Measurements from ENCODE around the gene LMF1.

The LMF1 gene

DNA sequence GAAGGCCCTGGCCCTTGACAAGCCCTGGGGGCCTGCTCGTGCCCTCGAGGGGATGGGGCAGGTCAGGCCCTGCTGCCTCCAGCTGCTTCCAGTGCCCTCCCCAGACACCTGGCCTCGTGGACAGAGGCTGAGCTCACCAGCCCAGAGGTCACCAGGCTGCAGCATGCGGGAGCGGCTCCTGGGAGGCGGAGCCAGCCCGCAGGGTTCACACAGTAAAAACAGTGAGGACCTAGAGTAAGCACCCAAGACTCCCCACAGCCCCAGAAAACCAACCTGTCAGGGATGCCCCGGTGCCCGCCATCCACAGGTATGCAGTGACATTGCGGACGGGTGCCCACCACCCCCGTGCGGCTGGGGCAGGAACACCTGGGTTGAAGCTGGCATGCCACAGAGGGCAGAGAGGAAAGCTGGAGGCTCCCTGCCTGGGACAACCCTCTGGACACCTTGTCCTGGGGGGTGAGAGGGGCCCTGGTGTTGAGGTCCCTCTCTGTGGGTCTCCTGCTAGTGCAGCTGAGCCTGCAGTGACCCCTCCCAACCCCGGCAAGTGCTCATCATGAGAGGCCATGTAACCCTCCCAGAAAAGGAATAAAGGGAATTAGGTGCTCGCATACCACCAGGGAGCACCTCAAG is 62.1 kb downstream of the LMF1 start:
- DNase-seq, result no peak

DNA sequence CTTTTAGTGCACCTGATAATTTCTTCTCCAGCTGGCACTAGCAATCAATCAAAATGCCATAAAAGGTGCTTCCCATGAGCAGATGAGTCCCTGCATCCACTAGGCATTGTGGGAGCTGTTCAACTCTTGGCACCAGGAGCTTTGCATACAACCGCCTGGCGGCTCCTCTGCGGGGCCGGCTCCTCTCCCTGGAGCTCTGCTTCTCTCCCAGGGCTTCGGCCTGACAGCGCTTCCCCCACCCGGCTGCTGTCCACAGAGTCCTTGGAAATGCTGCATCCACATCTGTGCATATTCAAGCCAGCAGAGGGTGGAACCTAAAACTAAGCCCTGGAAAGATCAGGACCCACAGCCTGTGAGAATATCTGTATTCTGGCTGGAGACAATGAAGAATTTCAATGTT is 62.9 kb downstream of the LMF1 start:
- peak; percentile 44 for DNase-seq

DNA sequence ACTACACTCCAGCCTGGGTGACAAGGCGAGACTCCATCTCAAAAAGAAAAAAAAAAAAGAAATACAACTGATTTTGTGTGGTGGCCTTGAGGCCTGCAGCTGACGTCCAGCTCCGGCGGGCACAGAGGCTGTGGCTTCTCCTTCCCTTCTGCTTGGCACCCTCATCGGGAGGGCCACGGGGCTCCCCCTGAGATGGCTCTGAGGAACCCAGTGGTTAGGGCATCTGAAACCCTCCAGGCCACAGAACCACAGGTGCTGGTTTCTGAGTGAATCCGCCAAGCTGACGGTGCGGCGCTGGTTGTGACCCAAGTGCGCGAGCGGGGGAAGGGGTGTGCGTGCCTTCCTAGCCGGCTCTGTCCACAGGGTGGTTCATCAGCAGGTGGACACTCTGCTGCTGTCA is 63.4 kb downstream of the LMF1 start:
- DNase-seq, result no peak

DNA sequence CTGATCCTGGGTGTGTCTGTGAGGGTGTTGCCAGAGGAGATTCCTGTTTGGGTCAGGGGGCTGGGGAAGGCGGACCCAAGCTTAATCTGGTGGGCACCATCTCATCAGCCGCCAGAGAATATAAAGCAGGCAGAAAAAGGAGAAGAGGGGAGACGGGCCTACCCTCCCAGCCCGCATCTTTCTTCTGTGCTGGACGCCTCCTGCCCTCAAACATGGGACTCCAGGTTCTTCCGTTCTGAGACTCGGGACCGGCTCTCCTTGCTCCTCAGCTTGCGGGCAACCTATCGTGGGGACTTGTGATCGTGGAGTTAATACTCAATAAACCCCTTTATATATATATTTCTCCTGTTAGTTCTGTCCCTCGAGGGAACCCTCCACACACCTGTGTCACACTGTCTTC is 64.5 kb downstream of the LMF1 start:
- no peak for DNase-seq

DNA sequence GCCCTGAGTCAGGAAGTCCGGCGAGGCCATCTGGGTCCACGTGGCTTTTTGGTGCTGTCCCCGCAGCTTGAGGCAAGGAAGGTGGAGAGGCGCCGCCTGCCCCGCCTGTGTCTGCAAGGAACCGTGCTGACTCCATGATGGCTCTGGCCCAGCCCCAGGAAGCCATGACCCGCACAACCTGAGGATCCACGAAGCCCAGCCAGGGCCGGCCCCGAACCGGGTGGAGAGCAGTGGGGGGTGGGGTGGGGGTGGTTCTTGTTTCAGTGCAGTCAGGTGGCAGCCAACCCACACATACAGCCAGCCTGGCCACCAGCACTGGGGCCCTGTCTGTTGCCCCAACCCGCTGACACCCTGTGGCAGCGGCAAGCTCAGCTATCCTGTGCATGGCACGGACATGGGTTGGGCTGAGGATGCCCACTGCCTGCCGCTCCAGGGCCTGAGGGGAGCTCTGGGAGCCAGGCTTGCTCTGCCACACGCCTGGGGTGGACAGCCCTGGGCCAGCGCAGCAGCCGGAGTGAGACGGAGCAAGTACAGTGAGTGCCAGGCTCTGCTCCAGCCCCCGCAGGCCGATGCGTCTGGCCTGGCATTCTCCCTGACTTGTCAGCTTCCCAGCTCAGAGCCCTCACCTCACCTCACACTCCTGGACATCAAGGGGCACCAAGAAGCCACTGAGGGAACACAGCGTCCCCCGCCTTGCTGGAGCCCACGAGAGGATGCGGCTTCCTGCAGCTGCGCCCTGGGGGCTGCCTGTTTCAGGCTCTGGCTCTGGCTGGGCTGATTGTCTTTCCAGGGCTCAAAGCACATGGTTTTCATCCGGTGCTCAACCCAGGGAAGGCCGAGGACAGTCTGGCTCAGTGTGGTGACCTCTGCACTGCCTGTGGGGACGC is 68.8 kb downstream of the LMF1 start:
- DNase-seq, result peak; percentile 70

DNA sequence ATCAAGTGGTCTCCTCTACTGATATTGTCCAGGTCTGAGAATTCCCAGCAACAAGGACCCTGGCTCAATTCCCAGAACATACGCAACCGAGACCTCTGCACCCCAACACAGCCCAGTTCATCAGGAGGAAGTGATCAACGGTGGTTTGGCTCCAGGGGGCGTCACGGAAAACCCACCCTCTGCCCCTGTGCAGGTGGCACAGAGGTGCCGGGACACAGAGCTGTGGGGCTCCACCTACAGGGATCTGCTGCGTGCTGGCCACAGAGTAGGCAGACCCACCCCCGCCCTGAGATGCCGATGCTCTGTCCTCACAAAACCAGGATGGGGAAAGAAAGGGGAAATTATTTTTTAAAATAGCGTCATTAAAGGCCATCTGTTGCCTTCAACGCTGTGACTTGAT is 69.6 kb downstream of the LMF1 start:
- no peak for DNase-seq

DNA sequence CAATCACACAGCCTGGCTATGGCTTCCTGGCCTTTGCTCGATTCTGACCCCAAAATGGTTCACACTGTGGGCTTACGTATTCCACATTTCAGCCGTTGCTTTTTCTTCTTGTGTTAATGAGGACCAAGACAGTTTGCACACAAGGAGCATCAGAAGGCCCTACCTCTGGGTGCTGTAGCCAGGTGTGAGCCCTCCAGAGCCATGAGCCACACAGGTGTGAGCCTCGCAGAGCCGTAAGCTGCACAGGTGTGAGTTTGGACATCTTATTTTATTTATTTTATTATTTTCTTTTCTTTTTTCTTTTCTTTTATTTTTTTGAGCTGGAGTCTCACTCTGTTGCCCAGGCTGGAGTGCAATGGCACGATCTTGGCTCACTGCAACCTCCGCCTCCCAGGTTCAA is 70.6 kb downstream of the LMF1 start:
- DNase-seq, result no peak

DNA sequence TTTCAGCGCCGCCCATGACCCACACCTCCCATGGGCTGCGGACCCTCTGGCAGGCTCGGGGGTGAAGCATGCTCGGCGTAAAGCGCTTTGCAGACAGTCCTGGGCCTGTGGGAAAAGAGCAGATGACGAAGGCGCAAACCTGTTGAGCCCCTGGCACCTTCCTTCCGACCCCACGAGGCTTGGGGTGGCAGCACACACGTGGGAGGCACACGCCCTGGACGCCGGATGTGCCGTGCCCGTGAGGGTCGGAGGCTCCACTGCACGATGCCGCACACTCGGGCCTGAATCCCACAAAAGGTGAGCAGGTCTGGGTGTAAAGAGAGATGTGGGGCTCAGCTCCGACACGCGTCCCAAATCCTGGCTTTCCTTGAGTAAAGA is 71.1 kb downstream of the LMF1 start:
- no peak for DNase-seq

DNA sequence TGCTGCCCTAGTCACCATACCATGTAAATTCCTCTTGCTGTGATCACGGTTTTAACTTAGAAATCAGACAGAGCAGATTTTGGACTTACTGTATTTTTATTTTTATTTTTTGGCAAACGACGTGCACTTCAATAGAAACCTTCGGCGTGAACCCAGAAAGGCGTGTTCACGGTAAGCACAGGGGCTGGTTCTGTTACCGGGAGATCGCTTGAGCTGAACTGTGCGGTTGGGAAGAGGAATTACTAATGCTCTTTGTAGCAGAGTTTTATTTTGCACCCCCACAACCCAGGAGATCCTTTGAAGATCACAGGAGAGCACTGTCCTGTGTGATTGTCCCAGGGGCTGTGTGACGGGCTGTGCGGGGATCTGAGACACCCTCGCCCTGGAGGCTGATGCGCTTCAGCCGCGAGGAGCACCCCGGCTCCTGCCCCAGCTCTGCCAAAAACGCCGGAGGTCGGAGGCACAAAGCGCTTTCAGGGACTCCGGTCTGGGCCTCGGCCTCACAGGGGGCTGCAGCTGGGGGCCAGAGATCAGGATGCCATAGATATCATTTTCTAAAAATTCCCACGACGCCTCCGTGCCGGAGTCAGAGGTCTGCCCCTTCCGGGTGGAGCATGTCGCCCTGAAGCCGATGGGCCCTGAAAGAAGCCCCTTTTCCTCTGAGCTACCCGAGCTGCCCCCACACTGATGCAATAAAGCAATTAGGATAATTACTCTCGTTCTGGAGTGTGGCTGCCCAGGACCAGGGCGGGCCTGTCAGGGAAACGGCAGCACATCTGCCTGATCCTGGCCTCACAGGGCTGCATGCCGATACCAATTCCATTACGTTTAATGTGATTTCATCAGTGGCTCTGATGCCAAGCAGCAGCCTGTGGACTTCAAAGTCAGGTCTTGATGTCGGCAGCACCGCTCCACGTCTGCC is 71.8 kb downstream of the LMF1 start:
- DNase-seq, result no peak

DNA sequence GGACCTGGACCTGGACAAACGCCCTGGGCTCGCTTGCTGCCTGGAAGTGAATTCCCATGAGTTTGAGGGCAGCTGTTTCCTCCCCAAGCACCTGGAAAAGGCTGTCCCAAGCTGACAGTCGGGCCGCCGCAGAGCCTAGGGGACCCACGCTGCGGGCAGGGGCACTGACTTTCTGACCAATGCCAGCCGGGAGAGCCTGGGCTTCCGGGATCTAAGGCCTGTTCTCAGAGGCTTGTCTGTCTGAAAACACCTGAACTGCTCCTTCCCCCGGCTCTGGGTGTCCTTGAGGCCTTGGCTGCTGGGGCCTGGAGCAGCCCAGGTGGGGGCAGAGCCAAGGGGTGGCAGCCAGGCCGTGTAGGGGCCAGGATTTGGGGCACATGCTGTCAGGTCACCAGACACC is 72.6 kb downstream of the LMF1 start:
- DNase-seq, result no peak

DNA sequence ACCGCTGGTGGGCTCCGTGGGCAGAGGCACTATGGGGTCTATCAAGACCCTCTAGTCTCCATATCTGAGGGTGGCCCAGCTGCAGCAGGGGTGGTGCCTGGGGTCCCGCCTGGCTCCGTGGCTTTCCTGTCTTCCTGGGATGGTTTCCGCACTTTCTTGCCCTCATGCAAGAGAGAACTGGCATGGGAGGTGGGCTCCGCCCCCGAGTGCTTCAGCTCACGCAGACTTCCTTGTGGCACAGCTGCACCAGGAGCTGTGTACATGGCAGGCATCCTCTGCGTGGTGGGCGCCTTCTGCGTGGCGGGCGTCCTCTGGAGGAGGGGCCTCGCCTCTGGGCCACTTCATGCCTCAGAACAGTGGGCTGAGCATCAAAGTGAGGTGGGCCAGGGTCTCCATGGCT is 73.1 kb downstream of the LMF1 start:
- no peak for DNase-seq

DNA sequence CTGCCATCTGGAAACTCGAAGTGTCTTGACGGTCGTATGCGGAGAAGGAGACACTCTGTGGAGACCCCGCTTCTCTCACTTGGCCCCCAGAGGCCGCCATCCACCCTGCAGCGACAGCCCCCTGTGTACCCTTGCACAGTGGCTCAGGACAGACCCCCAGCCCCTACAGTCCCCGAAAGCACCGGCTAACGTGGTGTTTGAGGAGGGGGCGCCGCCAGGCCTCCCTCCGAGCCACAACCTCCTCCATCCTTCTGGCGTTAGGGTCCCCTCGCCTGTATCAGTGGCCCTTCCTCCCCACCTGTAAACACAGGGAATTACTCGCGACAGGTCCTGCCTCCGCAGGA is 73.6 kb downstream of the LMF1 start:
- no peak for DNase-seq

DNA sequence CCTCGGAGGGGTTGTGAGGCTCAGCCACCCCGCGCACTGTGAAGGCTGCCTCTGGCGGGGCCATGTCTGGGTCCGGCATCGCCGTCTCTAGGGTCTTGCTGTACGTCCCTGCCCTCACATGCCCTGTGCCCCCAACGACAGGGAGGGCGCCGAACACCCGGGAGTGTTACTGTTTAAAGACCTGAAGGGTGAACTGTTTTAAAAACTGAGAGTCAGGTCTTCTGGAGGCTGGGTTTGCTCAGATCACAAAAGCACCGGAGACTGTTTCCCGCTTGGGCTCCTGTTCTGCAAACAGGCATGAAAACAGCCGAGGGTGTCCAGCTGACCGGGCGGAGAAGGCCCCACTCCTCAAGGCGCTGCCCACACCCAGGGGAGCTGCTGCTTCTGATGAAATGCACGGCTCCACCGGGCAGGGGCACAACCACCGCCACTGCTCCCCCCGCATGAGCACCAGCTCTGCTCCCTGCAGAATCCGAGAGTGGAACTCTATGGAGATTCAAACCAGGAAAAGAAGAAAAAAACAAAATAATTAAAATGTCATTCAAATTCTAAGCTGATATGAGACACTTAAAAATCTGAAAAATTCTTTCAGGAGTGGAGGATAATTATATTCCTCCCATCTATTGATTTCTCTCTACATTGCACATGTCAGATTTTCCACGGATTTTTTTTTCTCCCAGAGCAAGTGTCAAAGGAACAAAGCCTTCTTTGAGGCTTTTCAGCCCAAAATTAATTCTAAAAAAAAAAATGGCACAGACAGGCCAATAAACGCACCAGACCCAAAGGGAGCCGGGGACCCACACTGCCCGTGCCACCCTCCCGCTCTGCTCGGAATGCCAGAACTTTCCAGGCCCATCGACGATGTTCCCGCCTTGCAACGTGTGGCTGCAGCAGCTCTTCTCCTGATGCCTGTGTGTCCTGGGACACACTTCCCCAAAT is 74.3 kb downstream of the LMF1 start:
- DNase-seq, result peak; percentile 50

DNA sequence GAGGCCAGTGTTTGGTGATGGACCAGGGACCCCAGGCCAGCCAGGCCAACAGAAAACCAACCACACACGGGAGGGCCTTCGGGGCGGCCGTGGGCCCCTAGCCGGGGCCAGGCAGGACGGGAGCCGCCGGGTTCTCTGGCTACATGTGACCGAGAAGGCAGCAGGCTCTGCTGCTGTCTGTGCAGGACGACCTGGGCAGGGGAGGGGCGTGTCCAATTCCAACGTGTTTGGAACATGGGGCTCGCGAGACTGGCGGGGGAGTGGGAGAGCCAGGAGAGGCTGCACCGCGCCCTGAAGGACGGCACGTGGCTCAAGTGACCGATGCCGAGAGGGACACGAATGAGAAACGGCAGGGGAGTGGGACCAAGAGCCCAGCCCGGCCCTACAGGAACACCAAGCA is 75.4 kb downstream of the LMF1 start:
- DNase-seq, result no peak

DNA sequence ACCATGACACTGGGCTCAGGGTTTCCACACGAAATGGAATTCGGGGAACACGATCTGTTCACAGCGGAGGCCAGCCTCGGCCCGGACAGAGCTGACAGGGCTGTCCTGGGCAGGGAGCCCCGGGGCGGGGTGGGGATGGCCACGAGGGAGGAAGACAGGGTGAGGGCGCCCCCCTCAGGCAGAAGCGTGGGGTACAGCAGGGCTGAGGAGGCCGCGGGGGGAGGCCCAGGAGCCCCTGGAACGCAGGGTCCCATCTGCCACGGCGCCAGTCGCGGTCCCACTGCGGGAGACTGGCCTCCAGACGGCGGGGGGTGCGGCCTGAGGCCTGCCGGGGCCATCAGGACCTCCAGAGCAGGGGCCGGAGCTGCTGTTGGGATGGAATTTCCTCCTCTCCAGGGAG is 75.9 kb downstream of the LMF1 start:
- no peak for DNase-seq

DNA sequence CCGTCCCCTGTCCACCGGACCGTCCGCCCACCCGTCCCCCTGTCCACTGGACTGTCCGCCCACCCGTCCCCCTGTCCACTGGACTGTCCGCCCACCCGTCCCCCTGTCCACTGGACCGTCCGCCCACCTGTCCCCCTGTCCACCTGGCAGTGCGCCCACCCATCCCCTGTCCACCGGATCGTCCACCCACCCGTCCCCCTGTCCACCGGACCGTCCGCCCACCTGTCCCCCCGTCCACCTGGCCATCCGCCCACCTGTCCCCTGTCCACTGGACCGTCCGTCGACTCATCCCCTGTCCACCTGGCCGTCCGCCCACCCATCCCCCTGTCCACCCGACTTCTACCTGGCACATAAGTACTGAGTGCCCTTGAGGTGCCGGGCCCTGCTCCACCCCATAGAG is 76.6 kb downstream of the LMF1 start:
- DNase-seq, result no peak

DNA sequence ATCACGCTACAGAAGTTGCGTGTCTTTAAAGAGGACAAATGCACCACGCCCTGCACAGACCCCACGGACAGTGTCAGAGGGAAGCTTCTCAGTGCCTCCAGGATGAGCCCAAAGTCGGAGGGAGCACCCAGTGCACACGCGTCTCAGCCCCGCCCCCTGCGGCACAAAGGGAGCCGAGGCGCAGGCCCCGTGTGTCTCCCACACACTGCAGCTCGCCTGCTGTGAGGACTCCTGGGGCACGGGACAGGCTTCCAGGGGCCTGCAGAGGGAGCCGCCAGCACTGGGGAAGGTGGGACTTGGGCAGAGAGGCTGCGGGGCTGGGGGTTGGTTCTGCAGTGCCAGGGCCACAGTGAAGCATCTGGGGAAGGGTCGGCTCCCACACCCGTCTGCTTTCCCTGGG is 77.4 kb downstream of the LMF1 start:
- no peak for DNase-seq

DNA sequence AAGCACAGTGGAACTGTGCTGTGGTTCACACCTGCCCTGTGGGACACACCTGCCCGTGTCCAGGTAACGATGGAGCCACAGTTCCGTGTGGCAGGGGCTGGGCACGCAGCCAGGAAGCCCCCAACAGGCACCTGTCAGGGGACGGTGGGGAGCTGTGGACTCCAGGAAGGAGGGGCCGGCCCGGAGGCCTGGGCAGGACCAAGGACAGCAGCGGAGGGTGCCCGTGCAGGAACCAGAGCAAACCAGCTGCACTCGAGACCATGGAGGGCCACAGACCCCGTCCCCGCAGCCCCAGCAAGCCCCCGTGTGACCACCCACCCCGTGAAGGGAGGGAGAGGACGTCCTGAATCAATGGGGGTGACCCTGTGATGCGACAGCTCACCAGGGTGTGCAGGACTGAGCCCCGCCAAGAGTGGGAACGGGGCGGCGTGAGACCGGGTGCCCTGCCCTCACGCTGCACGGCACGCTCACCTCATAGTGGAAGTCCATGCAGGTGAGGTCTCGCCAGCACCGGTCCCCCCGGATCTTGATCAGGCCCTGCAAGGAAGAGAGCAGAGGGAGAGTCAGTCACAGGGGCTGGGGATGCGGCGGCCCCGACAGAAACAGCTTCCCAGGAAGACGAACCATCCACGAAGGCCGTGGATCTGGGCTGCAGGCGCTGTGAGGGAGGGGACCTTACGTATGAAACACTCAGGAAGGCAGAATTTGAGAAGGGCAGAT is 78.1 kb downstream of the LMF1 start:
- no peak for DNase-seq

DNA sequence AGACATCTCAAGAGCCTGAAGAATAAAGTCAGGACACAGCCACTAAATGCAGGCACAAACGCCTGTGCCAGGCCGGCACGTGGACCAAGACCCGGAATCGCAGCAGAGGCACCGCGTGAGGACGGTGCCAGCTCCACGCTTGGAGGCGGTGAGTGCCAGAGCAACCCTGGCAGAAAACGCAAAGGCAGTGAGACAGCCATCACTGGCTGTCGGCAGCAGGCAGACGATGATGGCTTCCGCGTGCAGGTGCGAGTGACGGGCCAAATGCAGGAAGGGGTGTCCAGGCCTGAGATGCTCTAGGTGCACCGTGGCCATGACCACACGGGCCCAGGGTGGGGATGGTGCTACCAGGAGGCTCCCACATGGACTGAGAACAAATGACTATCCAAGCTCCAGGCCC is 78.8 kb downstream of the LMF1 start:
- no peak for DNase-seq

DNA sequence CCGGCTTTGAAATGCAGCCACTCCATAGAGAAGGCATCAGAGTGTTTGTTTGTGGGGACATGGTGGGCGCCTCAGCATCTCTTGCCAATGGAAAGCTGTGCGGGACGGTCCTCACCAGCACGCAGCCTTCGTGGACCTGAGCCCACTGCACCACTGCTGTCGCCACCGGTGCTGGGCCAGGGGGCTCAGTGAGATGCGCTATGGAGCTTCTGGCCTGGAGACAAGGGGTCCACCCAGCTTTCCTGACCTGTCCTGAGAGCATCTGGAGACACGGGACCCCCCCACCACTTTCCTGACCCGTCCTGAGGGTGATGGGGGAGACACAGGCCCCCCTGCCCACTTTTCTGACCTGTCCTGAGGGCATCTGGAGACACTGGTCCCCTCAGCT is 79.4 kb downstream of the LMF1 start:
- no peak for DNase-seq

DNA sequence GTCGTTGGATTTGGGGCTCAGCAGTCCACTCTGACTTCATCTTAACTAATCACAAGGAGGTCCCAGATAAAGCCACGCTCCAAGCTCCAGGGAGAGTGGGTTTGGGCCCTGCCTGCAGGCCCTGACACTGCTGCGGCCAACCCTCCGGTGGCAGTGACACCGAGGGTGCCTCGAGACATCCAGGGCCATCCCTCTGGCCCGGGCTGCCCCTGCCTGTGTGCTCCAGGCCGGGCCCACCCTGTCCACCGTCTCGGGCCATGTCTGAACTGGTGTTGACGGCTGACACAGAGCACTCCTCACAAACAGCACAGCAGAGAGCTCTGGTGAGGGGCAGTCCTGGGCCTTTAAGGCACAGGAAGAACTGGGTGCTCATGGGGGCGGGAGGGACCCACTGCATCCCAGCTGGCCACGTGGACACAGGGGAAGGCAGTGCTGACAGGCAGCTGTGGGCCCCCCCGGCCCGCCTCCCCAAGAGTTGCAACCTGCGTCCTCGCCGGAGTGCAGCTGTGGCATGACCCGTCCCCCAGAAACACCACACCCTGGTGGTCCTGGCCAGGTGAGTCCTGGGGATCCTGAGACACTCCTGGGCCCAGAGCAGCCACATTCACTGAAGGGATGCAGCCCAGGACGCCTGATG is 80.0 kb downstream of the LMF1 start:
- no peak for DNase-seq

All from midbrain (tissue), 1 donor.